Measurements from ENCODE around the gene ETNPPL.

ETNPPL gene

DNA sequence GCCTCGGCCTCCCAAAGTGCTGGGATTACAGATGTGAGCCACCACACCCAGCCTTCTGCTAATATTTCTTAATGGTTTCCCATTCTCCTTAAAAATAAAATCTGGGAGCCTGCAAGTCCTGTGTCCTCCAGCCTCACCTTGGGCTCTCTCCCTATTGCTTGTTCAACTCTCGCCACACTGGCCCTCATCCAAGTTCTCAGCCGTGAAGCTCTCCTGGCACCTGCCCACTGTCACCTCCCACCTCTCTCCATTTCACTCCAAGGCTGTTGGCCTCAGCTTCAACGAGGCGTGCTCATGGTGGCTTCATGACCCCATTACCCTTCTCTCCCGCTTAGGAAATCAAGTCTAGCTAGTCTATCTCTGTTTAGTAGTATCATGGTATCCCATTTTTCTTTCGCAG lies 9.5 kb upstream of the ETNPPL start:
- TF ChIP-seq FOXP2 (optimal IDR thresholded peaks at IDR 0.05; ENCODE audit: borderline replicate concordance, extremely low read depth, extremely low read length, insufficient read depth) (no peak), SIN3A (IDR thresholded peaks at IDR 0.05; ENCODE audit: borderline replicate concordance, insufficient read depth, low read length) (no peak), POLR2AphosphoS5 (IDR thresholded peaks at IDR 0.05; ENCODE audit: low read depth, low read length) (no peak), TAF1 (IDR thresholded peaks at IDR 0.05; ENCODE audit: borderline replicate concordance, insufficient read depth, low read length) (no peak)
- TF ChIP-seq, protein P1, sequence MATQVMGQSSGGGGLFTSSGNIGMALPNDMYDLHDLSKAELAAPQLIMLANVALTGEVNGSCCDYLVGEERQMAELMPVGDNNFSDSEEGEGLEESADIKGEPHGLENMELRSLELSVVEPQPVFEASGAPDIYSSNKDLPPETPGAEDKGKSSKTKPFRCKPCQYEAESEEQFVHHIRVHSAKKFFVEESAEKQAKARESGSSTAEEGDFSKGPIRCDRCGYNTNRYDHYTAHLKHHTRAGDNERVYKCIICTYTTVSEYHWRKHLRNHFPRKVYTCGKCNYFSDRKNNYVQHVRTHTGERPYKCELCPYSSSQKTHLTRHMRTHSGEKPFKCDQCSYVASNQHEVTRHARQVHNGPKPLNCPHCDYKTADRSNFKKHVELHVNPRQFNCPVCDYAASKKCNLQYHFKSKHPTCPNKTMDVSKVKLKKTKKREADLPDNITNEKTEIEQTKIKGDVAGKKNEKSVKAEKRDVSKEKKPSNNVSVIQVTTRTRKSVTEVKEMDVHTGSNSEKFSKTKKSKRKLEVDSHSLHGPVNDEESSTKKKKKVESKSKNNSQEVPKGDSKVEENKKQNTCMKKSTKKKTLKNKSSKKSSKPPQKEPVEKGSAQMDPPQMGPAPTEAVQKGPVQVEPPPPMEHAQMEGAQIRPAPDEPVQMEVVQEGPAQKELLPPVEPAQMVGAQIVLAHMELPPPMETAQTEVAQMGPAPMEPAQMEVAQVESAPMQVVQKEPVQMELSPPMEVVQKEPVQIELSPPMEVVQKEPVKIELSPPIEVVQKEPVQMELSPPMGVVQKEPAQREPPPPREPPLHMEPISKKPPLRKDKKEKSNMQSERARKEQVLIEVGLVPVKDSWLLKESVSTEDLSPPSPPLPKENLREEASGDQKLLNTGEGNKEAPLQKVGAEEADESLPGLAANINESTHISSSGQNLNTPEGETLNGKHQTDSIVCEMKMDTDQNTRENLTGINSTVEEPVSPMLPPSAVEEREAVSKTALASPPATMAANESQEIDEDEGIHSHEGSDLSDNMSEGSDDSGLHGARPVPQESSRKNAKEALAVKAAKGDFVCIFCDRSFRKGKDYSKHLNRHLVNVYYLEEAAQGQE (IDR thresholded peaks at IDR 0.05; ENCODE audit: insufficient read depth in 1 of 2, low read depth in 2 of 2, low read length in 2 of 2) = no peak

DNA sequence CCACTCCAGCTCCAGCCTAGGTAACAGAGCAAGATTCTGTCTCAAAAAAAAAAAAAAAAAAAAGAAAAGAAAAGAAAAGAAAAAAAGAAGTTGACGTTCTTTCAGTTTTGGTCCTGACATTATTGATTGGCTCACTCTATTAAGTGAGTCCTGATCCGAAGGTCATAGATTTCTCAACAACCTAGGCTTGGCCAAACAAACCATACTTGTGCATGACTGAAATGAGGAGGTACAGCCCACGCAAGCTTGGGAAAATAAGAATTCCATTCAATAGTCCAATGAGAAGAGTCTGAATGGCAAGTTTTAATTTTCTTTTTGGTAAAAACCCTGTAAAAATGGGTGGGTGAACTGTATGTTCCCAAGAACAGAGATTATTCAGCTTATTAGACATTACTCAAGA lies 3.2 kb upstream of the ETNPPL start:
- no peak for TF ChIP-seq POLR2AphosphoS5 (IDR thresholded peaks at IDR 0.05; ENCODE audit: low read depth, low read length)
- TF ChIP-seq TAF1 (IDR thresholded peaks at IDR 0.05; ENCODE audit: borderline replicate concordance, insufficient read depth, low read length) = no peak
- no peak for TF ChIP-seq FOXP2 (optimal IDR thresholded peaks at IDR 0.05; ENCODE audit: borderline replicate concordance, extremely low read depth, extremely low read length, insufficient read depth)
- TF ChIP-seq, protein P1 (IDR thresholded peaks at IDR 0.05; ENCODE audit: insufficient read depth in 1 of 2, low read depth in 2 of 2, low read length in 2 of 2) = no peak
- no peak for TF ChIP-seq SIN3A (IDR thresholded peaks at IDR 0.05; ENCODE audit: borderline replicate concordance, insufficient read depth, low read length)

DNA sequence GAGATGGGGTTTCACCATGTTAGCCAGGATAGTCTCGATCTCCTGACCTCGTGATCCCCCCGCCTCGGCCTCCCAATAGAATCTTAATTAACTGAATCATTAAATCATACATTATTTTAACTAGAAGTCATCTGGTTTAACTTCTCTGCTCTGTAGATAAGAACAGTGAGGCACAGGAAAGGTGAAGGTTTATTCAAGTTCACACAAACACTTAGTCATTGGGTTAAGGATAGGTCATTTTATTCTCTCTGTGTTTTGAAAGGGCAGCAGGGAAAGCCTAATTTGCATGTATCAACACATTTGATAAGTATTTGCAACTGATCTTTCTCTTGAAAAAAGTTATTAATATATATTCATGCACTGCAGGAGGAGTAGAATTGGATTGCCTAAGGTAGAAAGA lies 1.1 kb upstream of the ETNPPL start:
- TF ChIP-seq SIN3A (IDR thresholded peaks at IDR 0.05; ENCODE audit: borderline replicate concordance, insufficient read depth, low read length) (no peak), FOXP2 (optimal IDR thresholded peaks at IDR 0.05; ENCODE audit: borderline replicate concordance, extremely low read depth, extremely low read length, insufficient read depth) (no peak), POLR2AphosphoS5 (IDR thresholded peaks at IDR 0.05; ENCODE audit: low read depth, low read length) (no peak), TAF1 (IDR thresholded peaks at IDR 0.05; ENCODE audit: borderline replicate concordance, insufficient read depth, low read length) (no peak)
- TF ChIP-seq, protein P1 (IDR thresholded peaks at IDR 0.05; ENCODE audit: insufficient read depth in 1 of 2, low read depth in 2 of 2, low read length in 2 of 2) = no peak

DNA sequence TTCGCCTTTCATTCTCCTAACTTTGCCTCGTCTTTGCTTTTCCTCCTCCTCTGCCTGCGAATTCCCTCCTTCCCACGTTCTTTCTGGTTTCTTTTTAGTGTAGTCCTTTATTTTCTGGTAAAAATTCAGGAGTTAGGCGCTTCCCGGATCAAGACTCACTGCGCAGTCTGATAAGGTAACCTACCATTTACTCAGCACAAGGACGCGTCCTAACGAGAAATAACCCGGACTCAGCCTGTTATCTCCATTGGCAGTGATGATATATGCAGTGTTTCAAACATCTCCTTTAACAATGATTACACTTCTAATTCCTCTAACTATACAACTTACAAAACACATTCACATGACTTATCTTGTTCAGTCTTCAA lies 357 bp upstream of the ETNPPL start:
- TF ChIP-seq, protein P1 (IDR thresholded peaks at IDR 0.05; ENCODE audit: insufficient read depth in 1 of 2, low read depth in 2 of 2, low read length in 2 of 2) = no peak
- TF ChIP-seq POLR2AphosphoS5 (IDR thresholded peaks at IDR 0.05; ENCODE audit: low read depth, low read length) (no peak), SIN3A (IDR thresholded peaks at IDR 0.05; ENCODE audit: borderline replicate concordance, insufficient read depth, low read length) (no peak), TAF1 (IDR thresholded peaks at IDR 0.05; ENCODE audit: borderline replicate concordance, insufficient read depth, low read length) (no peak), FOXP2 (optimal IDR thresholded peaks at IDR 0.05; ENCODE audit: borderline replicate concordance, extremely low read depth, extremely low read length, insufficient read depth) (no peak)

DNA sequence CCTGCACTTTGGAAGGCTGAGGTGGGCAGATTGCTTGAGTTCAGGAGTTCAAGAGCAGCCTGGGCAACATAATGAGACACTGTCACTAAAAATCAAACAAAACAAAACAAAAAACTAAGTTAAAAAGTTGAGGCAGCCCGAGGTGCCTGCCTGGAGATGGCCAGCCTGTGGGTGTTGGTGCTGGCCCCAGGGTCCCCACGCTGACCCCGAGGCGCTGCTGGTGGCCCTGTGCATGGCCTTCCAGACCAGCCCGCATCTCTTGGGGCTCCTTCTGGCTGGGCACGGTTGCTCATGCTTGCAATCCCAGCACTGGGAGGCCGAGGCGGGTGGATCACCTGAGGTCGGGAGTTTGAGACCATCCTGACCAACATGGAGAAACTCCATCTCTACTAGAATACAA lies 4.4 kb downstream of the ETNPPL start:
- TF ChIP-seq, protein P1 (IDR thresholded peaks at IDR 0.05; ENCODE audit: insufficient read depth in 1 of 2, low read depth in 2 of 2, low read length in 2 of 2) = no peak
- TF ChIP-seq SIN3A (IDR thresholded peaks at IDR 0.05; ENCODE audit: borderline replicate concordance, insufficient read depth, low read length) (no peak), FOXP2 (optimal IDR thresholded peaks at IDR 0.05; ENCODE audit: borderline replicate concordance, extremely low read depth, extremely low read length, insufficient read depth) (no peak), POLR2AphosphoS5 (IDR thresholded peaks at IDR 0.05; ENCODE audit: low read depth, low read length) (no peak), TAF1 (IDR thresholded peaks at IDR 0.05; ENCODE audit: borderline replicate concordance, insufficient read depth, low read length) (no peak)

Data from PFSK-1 (cell line).